WTC11 (cell line): ENCODE results near the gene BCKDHA. TPM values are rescaled to one million over a fixed set of nuclear protein-coding genes. Genes with fewer than 3 reads are reported as not detected.

Source experiments
- ATAC-seq: fragments of 200-7000 bp; cut with Tn5 transposase; 2 replicates; pipeline ENCODE4 v1.10.0; 2021; ENCODE audit warnings: mild to moderate bottlenecking, moderate library complexity
- CTCF ChIA-PET: fragments of 300-600 bp; sonication (Branson Sonifier 250); formaldehyde crosslinking; loops from one replicate; lab custom pipeline; 2021; ENCODE audit warnings: antibody characterized with exemption; lab: Charles Lee
- POLR2A ChIA-PET: fragments of 350-600 bp; sonication (Branson Sonifier 250); formaldehyde crosslinking; loops from one replicate; lab custom pipeline; 2021; ENCODE audit warnings: antibody characterized with exemption; lab: Charles Lee
- DNase-seq: peaks from one replicate; pipeline ENCODE4 v3.0.0; 2021; ENCODE audit warnings: low spot score
- H3K27ac Mint-ChIP-seq: 2 replicates; pipeline ENCODE4 v1.8.0; 2021; ENCODE audit warnings: mixed read lengths
- H3K27me3 Mint-ChIP-seq: 2 replicates; pipeline ENCODE4 v1.8.0; 2021; ENCODE audit warnings: low read depth, mild to moderate bottlenecking, moderate library complexity, mixed read lengths
- H3K36me3 Mint-ChIP-seq: 2 replicates; pipeline ENCODE4 v1.8.0; 2021; ENCODE audit warnings: mixed read lengths
- H3K4me1 Mint-ChIP-seq: 2 replicates; pipeline ENCODE4 v1.8.0; 2022; ENCODE audit warnings: mixed read lengths
- H3K4me3 Mint-ChIP-seq: 2 replicates; pipeline ENCODE4 v1.8.0; 2021; ENCODE audit warnings: mild to moderate bottlenecking, moderate library complexity, mixed read lengths
- H3K9me3 Mint-ChIP-seq: 2 replicates; pipeline ENCODE4 v1.8.0; 2021; ENCODE audit warnings: mixed read lengths
- CREM ChIP-seq: sonication (generic); formaldehyde crosslinking; IDR thresholded peaks from 2 replicates; pipeline ENCODE4 v1.8.1; 2022; ENCODE audit warnings: mild to moderate bottlenecking, missing genetic modification reagents, moderate library complexity
- GABPB1 ChIP-seq: sonication (generic); formaldehyde crosslinking; IDR thresholded peaks from 2 replicates; pipeline ENCODE4 v1.8.1; 2023; ENCODE audit warnings: mild to moderate bottlenecking, missing genetic modification reagents
- GTF2I ChIP-seq: fragments of 250-450 bp; sonication (Bioruptor Pico); conservative IDR thresholded peaks from 2 replicates; pipeline ENCODE4 v1.4.0; 2021; ENCODE audit warnings: mild to moderate bottlenecking
- JAZF1 ChIP-seq: fragments of 250-450 bp; sonication (Bioruptor Pico); IDR thresholded peaks from 2 replicates; pipeline ENCODE4 v1.9.0; 2021; ENCODE audit warnings: moderate library complexity, mild to moderate bottlenecking, inconsistent platforms
- KAT7 ChIP-seq: sonication (generic); formaldehyde crosslinking; IDR thresholded peaks from 2 replicates; pipeline ENCODE4 v1.8.1; 2023; ENCODE audit warnings: missing genetic modification reagents, mild to moderate bottlenecking, borderline replicate concordance
- NFYB ChIP-seq: sonication (generic); formaldehyde crosslinking; conservative IDR thresholded peaks from 2 replicates; pipeline ENCODE4 v1.8.0; 2022; ENCODE audit warnings: low read depth, missing genetic modification reagents
- SMAD3 ChIP-seq: sonication (generic); formaldehyde crosslinking; IDR thresholded peaks from 2 replicates; pipeline ENCODE4 v1.8.0; 2022; ENCODE audit warnings: missing genetic modification reagents, mild to moderate bottlenecking, borderline replicate concordance
- SP1 ChIP-seq: sonication (generic); formaldehyde crosslinking; conservative IDR thresholded peaks from 2 replicates; pipeline ENCODE4 v1.8.1; 2022; ENCODE audit warnings: missing genetic modification reagents
- TEAD1 ChIP-seq: sonication (generic); formaldehyde crosslinking; IDR thresholded peaks from 2 replicates; pipeline ENCODE4 v1.8.0; 2022; ENCODE audit warnings: mild to moderate bottlenecking, missing genetic modification reagents
- ZNF396 ChIP-seq: fragments of 250-450 bp; sonication (Bioruptor Pico); IDR thresholded peaks from 2 replicates; pipeline ENCODE4 v1.8.0; 2021; ENCODE audit warnings: mild to moderate bottlenecking, moderate library complexity, borderline replicate concordance
- total RNA-seq: library from RNA; stranded (reverse); gene quantifications from 3 replicates; pipeline ENCODE4 v1.2.3, GENCODE V29; 2021
- TF ChIP-seq, protein P1 (sequence below): sonication (generic); formaldehyde crosslinking; IDR thresholded peaks from 2 replicates; pipeline ENCODE4 v1.8.1; 2022; ENCODE audit warnings: mild to moderate bottlenecking, missing genetic modification reagents, moderate library complexity, borderline replicate concordance
- TF ChIP-seq, protein P2 (sequence below): sonication (generic); formaldehyde crosslinking; IDR thresholded peaks from 2 replicates; pipeline ENCODE4 v1.8.0; 2022; ENCODE audit warnings: mild to moderate bottlenecking, missing genetic modification reagents
- TF ChIP-seq, protein P3 (sequence below): sonication (generic); formaldehyde crosslinking; IDR thresholded peaks from 2 replicates; pipeline ENCODE4 v1.8.0; 2023; ENCODE audit warnings: missing genetic modification reagents
- TF ChIP-seq, protein P4 (sequence below): fragments of 250-450 bp; sonication (Bioruptor Pico); IDR thresholded peaks from 2 replicates; pipeline ENCODE4 v1.9.0; 2021; ENCODE audit warnings: mild to moderate bottlenecking, borderline replicate concordance

Gene BCKDHA
- total RNA-seq, 1 experiment from 2014 or later: 18.8 TPM

DNA sequence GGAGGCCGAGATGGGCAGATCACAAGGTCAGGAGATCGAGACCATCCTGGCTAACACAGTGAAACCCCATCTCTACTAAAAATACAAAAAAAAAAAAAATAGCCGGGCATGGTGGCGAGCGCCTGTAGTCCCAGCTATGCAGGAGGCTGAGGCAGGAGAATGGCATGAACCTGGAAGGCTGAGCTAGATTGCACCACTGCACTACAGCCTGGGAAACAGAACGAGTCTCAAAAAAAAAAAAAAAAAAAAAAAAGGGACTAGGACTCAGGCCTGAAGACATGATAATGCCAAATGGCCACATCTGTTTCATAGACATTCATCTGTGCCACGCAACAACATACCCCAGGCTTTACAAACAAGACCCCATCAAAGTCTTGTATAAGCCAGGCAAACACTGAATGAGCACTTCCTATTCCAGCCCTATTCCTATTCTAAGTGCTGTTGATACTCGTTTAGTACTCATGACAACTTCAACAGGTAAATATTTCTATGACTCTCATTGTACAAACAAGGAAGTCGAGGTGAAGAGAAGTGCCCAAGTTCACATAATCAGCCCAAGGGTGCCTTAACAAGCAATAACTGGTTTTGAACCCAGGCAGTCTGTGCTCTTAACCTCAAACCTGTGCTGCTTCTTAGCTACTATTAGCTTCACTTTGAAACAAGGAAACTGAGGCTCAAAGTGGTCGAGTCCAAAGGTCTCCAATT is 35.3 kb upstream of the BCKDHA start:
- Mint-ChIP-seq H3K4me3 (peak overlapping the region; percentile 90; the same call in 1 of the 2 replicates), H3K27ac (no peak overlapping the region), H3K36me3 (no peaks in the 10 kb centered on the region), H3K4me1 (peaks cover 6% of the 10 kb centered on the region; the same call in 1 of the 2 replicates), H3K9me3 (no peaks in the 10 kb centered on the region), H3K27me3 (no peaks in the 10 kb centered on the region)
- no peak for TF ChIP-seq SMAD3
- ChIA-PET POLR2A (interaction anchor here (1.7 kb wide), 1 partner anchor 52 kb away, joined by 5 read pairs; the partner anchor contains the start of gene CCDC97), CTCF (interaction anchor here (0.6 to 4.4 kb wide), 3 partner anchors 9 to 251 kb away, joined by 3 to 103 read pairs (median 4); partner anchors contain the start of gene TGFB1)
- ATAC-seq (no peak), DNase-seq (no peak)

DNA sequence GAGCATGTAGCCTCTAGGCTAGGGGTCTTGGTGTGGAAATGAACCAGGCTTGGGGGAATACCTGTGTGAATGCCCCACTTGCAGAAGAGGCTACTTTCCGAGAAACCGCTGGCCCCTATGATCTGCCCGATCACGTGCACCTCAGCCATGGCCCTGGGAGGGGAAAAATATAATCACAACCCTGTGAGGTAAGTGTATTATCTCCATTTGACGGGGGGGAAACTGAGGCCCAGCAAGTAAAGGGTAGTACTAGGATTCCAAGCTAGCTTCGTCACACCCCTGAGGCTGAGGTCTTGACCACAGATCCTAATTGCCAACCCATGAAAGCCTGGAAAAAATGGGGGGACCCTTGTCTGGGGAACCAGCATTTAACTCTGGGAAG is 34.3 kb upstream of the BCKDHA start:
- ATAC-seq: no peak
- CTCF ChIA-PET: interaction anchor here (1.0 to 4.4 kb wide), 13 partner anchors 10 to 207 kb away, joined by 3 to 103 read pairs (median 9); partner anchors contain the start of genes B3GNT8, TGFB1 and TMEM91
- TF ChIP-seq GTF2I: no peak
- Mint-ChIP-seq H3K36me3 (no peaks in the 10 kb centered on the region), H3K9me3 (no peaks in the 10 kb centered on the region), H3K4me1 (peaks cover 6% of the 10 kb centered on the region; the same call in 1 of the 2 replicates), H3K27ac (no peak overlapping the region), H3K4me3 (peak overlapping the region; percentile 90), H3K27me3 (no peaks in the 10 kb centered on the region)
- POLR2A ChIA-PET: interaction anchor here (0.7 to 1.7 kb wide), 7 partner anchors 9 to 586 kb away, joined by 3 to 9 read pairs (median 4); partner anchors contain the start of genes CCDC97, DMAC2, HNRNPUL1 and RAB4B
- no peak for DNase-seq

DNA sequence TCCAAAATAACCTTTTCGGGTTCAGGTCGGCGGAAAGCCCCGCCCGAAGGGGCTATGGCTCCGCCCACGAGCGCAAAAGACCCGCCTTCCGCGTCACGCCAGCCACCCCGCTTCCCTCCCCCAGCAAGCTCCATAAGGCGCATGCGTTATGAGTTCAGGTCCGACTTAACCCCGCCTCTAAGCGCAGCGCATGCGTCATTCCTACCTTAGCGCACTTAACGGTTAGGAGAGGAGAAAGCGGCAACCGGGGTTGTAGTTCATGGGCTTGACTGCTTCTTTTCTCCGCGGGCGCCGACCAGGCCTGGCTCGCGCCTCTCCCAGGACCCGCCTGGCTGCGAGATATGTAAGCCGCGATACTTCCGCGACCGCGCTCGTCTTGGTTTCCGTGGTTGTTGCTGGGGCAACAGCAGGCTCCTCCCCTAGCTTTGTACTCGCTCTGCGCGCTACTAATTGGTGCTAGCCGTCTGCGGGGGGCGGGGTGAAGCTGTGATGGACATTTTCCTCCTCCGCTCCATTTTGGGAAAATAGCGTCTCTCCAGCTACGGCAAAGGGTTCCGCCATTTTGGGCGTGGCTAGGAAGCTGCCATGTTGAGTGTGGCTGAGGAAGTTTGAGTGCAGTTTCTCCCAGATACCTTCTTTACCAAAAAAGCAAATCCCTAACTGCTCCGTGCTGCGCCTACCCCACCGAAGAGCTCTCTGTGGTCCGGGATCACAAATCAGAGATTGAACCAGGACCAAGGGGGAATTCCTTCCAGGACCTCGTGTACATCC is 33.7 kb upstream of the BCKDHA start, which contains the start of gene B9D2:
B9D2 (minus strand) TSS at position 397 of the 771 bp plus-strand sequence. CDS start 630 bp downstream, outside the sequence.
- H3K27me3 Mint-ChIP-seq: no peaks in the 10 kb centered on the region
- ATAC-seq: peak; percentile 96
- peak within 1 kb of the TSS; percentile 97 for H3K27ac Mint-ChIP-seq
- H3K36me3 Mint-ChIP-seq: no peaks in the 10 kb centered on the region
- ChIA-PET CTCF (interaction anchor here (0.6 to 4.4 kb wide), 15 partner anchors 10 to 207 kb away, joined by 3 to 103 read pairs (median 7); partner anchors contain the start of genes B3GNT8, TGFB1 and TMEM91), POLR2A (interaction anchor here (0.7 to 1.7 kb wide), 8 partner anchors 9 to 586 kb away, joined by 3 to 9 read pairs (median 4); partner anchors contain the start of genes CCDC97, DMAC2, HNRNPUL1 and RAB4B)
- no peaks in the 10 kb centered on the region for H3K9me3 Mint-ChIP-seq
- H3K4me1 Mint-ChIP-seq: peaks cover 6% of the 10 kb centered on the region; the same call in 1 of the 2 replicates
- DNase-seq: peak; percentile 98
- TF ChIP-seq JAZF1: no peak
- peak; percentile 48; the same call in 1 of the 2 replicates for TF ChIP-seq TEAD1
- TF ChIP-seq, protein P1, sequence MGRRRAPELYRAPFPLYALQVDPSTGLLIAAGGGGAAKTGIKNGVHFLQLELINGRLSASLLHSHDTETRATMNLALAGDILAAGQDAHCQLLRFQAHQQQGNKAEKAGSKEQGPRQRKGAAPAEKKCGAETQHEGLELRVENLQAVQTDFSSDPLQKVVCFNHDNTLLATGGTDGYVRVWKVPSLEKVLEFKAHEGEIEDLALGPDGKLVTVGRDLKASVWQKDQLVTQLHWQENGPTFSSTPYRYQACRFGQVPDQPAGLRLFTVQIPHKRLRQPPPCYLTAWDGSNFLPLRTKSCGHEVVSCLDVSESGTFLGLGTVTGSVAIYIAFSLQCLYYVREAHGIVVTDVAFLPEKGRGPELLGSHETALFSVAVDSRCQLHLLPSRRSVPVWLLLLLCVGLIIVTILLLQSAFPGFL (CRISPR knock-in tag): no peak
- TF ChIP-seq NFYB (CRISPR knock-in tag): peak; percentile 50; the same call in 1 of the 2 replicates
- TF ChIP-seq, protein P2, sequence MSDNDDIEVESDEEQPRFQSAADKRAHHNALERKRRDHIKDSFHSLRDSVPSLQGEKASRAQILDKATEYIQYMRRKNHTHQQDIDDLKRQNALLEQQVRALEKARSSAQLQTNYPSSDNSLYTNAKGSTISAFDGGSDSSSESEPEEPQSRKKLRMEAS (CRISPR knock-in tag): 0 out of 2 replicates have a peak, but pooled peaks have one; percentile 41
- peak; percentile 46; the same call in 1 of the 2 replicates for TF ChIP-seq SP1 (CRISPR knock-in tag)
- TF ChIP-seq GABPB1: peak; percentile 36; the same call in 1 of the 2 replicates
- TF ChIP-seq CREM: 0 out of 2 replicates have a peak, but pooled peaks have one; percentile 9
- H3K4me3 Mint-ChIP-seq: peak within 1 kb of the TSS; percentile 90

DNA sequence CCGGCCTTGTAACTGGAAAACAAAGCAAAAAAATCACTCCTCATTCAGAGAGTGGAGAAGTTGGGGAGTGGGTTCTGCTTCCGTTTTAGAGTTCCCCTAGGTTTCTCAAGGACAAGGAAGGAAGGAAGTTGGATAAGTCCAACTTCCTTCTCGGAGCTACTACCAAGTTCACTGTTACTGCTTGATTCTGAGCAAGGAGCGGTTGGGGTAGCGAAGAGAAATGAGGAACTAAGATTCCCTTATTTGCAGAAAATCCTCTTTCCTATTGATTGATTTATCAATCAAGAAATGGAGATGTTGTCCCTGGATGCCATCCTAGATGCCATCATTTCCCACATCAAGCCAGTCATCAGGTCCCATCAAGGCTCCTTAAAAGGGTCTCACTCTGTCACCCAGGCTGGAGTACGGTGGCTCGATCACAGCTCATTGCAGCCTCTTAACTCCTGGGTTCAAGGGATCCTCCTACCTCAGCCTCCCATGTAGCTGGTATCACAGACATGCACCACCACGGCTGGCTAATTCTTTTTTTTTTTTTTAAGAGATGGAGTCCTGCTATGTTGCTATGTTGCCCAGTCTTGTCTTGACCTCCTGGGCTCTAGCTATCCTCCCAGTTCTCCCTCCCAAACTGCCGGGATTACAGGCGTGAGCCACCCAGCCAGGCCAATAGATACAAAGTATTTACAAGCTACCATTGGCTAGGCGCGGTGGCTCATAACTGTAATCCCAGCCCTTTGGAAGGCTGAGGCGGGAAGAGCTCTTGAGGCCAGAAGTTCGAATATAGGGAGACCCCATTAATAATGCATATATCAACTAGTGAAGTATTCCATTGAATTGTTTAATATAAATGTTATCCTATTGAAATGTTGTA is 32.9 kb upstream of the BCKDHA start:
- ATAC-seq: no peak
- CTCF ChIA-PET: interaction anchor here (1.0 to 4.4 kb wide), 19 partner anchors 11 to 206 kb away, joined by 3 to 103 read pairs (median 7); partner anchors contain the start of genes DMAC2, TGFB1 and TMEM91
- no peaks in the 10 kb centered on the region for H3K36me3 Mint-ChIP-seq
- peak overlapping the region; percentile 97 for H3K27ac Mint-ChIP-seq
- H3K4me1 Mint-ChIP-seq: peaks cover 6% of the 10 kb centered on the region; the same call in 1 of the 2 replicates
- no peaks in the 10 kb centered on the region for H3K27me3 Mint-ChIP-seq
- POLR2A ChIA-PET: interaction anchor here (0.7 to 1.6 kb wide), 6 partner anchors 10 to 587 kb away, joined by 3 to 9 read pairs (median 3); partner anchors contain the start of genes DMAC2, HNRNPUL1 and RAB4B
- peak overlapping the region; percentile 90 for H3K4me3 Mint-ChIP-seq
- DNase-seq: no peak
- H3K9me3 Mint-ChIP-seq: no peaks in the 10 kb centered on the region
- TF ChIP-seq ZNF396 (CRISPR knock-in tag): no peak
- TF ChIP-seq, protein P3, sequence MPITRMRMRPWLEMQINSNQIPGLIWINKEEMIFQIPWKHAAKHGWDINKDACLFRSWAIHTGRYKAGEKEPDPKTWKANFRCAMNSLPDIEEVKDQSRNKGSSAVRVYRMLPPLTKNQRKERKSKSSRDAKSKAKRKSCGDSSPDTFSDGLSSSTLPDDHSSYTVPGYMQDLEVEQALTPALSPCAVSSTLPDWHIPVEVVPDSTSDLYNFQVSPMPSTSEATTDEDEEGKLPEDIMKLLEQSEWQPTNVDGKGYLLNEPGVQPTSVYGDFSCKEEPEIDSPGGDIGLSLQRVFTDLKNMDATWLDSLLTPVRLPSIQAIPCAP: no peak
- TF ChIP-seq, protein P4, sequence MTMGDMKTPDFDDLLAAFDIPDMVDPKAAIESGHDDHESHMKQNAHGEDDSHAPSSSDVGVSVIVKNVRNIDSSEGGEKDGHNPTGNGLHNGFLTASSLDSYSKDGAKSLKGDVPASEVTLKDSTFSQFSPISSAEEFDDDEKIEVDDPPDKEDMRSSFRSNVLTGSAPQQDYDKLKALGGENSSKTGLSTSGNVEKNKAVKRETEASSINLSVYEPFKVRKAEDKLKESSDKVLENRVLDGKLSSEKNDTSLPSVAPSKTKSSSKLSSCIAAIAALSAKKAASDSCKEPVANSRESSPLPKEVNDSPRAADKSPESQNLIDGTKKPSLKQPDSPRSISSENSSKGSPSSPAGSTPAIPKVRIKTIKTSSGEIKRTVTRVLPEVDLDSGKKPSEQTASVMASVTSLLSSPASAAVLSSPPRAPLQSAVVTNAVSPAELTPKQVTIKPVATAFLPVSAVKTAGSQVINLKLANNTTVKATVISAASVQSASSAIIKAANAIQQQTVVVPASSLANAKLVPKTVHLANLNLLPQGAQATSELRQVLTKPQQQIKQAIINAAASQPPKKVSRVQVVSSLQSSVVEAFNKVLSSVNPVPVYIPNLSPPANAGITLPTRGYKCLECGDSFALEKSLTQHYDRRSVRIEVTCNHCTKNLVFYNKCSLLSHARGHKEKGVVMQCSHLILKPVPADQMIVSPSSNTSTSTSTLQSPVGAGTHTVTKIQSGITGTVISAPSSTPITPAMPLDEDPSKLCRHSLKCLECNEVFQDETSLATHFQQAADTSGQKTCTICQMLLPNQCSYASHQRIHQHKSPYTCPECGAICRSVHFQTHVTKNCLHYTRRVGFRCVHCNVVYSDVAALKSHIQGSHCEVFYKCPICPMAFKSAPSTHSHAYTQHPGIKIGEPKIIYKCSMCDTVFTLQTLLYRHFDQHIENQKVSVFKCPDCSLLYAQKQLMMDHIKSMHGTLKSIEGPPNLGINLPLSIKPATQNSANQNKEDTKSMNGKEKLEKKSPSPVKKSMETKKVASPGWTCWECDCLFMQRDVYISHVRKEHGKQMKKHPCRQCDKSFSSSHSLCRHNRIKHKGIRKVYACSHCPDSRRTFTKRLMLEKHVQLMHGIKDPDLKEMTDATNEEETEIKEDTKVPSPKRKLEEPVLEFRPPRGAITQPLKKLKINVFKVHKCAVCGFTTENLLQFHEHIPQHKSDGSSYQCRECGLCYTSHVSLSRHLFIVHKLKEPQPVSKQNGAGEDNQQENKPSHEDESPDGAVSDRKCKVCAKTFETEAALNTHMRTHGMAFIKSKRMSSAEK (CRISPR knock-in tag): no peak
- TF ChIP-seq KAT7 (CRISPR knock-in tag): no peak
